ENCODE measurements around the gene NADK. TPM values are rescaled to one million over a fixed set of nuclear protein-coding genes. Genes with fewer than 3 reads are reported as not detected.
A peak's percentile ranks its signal among the peaks of the same experiment; 100 is the strongest.

NADK gene
- total RNA-seq, 1 experiment from 2014 or later, result 124 TPM

DNA sequence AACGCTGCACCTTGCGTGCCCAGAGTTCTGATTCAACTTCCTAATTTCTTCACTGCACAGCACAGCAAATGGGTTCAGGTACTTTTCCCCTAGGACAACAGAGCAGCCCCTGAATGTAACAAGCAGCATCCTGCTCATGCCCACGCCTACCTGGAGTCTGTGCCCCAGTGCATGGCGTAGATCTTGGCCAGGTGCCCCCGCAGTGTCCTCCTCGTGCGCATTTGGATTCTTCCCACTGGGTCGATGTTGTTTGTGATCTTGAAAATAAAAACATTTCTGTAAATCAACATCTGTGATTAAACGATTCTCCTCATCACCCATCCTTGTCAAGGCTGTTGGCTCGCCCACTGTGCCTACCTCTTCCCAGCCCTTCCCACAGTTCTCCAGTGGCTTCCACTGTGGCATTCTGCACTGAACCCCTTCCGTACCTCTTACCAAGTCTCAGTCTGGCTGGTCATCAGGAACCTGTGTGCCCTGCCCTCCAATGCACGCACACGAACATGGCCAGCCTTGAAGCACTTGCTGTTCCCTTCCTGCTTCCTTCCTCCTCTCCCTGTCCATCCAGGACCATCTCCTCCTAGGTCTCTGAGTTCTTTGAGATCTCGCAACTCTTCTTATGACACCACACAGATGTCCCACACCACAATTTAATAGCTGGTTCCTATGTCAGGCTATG, 37.5 kb upstream of the NADK start:
- ChIA-PET CTCF (no interaction called here), POLR2A (no interaction called here)
- Mint-ChIP-seq H3K27me3 (ENCODE audit: low read depth) (no peaks in the 10 kb centered on the region), H3K36me3 (peaks cover 53% of the 10 kb centered on the region), H3K27ac (peak overlapping the region; percentile 13; the same call in 1 of the 2 replicates), H3K4me3 (no peak overlapping the region), H3K9me3 (no peaks in the 10 kb centered on the region), H3K4me1 (no peaks in the 10 kb centered on the region)
- TF ChIP-seq ZNF416 (CRISPR knock-in tag; IDR thresholded peaks at IDR 0.05) (no peak), MYBL2 (CRISPR knock-in tag; IDR thresholded peaks at IDR 0.05) (no peak), TEAD1 (CRISPR knock-in tag; IDR thresholded peaks at IDR 0.05) (no peak), JUN (CRISPR knock-in tag; IDR thresholded peaks at IDR 0.05) (no peak), ZNF423 (CRISPR knock-in tag; IDR thresholded peaks at IDR 0.05) (no peak), CREB1 (CRISPR knock-in tag; IDR thresholded peaks at IDR 0.05) (no peak), CREM (CRISPR knock-in tag; IDR thresholded peaks at IDR 0.05) (no peak), SMAD4 (CRISPR knock-in tag; IDR thresholded peaks at IDR 0.05) (no peak), HMGA2 (CRISPR knock-in tag; IDR thresholded peaks at IDR 0.05) (no peak), MXD4 (CRISPR knock-in tag; IDR thresholded peaks at IDR 0.05; ENCODE audit: borderline replicate concordance) (no peak)
- TF ChIP-seq, protein P1, sequence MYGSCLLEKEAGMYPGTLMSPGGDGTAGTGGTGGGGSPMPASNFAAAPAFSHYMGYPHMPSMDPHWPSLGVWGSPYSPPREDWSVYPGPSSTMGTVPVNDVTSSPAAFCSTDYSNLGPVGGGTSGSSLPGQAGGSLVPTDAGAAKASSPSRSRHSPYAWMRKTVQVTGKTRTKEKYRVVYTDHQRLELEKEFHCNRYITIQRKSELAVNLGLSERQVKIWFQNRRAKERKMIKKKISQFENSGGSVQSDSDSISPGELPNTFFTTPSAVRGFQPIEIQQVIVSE (CRISPR knock-in tag; IDR thresholded peaks at IDR 0.05; ENCODE audit: borderline replicate concordance), result no peak
- TF ChIP-seq, protein P2, sequence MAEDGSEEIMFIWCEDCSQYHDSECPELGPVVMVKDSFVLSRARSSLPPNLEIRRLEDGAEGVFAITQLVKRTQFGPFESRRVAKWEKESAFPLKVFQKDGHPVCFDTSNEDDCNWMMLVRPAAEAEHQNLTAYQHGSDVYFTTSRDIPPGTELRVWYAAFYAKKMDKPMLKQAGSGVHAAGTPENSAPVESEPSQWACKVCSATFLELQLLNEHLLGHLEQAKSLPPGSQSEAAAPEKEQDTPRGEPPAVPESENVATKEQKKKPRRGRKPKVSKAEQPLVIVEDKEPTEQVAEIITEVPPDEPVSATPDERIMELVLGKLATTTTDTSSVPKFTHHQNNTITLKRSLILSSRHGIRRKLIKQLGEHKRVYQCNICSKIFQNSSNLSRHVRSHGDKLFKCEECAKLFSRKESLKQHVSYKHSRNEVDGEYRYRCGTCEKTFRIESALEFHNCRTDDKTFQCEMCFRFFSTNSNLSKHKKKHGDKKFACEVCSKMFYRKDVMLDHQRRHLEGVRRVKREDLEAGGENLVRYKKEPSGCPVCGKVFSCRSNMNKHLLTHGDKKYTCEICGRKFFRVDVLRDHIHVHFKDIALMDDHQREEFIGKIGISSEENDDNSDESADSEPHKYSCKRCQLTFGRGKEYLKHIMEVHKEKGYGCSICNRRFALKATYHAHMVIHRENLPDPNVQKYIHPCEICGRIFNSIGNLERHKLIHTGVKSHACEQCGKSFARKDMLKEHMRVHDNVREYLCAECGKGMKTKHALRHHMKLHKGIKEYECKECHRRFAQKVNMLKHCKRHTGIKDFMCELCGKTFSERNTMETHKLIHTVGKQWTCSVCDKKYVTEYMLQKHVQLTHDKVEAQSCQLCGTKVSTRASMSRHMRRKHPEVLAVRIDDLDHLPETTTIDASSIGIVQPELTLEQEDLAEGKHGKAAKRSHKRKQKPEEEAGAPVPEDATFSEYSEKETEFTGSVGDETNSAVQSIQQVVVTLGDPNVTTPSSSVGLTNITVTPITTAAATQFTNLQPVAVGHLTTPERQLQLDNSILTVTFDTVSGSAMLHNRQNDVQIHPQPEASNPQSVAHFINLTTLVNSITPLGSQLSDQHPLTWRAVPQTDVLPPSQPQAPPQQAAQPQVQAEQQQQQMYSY (CRISPR knock-in tag; IDR thresholded peaks at IDR 0.05), result no peak
- TF ChIP-seq, protein P3, sequence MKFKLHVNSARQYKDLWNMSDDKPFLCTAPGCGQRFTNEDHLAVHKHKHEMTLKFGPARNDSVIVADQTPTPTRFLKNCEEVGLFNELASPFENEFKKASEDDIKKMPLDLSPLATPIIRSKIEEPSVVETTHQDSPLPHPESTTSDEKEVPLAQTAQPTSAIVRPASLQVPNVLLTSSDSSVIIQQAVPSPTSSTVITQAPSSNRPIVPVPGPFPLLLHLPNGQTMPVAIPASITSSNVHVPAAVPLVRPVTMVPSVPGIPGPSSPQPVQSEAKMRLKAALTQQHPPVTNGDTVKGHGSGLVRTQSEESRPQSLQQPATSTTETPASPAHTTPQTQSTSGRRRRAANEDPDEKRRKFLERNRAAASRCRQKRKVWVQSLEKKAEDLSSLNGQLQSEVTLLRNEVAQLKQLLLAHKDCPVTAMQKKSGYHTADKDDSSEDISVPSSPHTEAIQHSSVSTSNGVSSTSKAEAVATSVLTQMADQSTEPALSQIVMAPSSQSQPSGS (CRISPR knock-in tag; IDR thresholded peaks at IDR 0.05; ENCODE audit: borderline replicate concordance, low read depth), result no peak
- TF ChIP-seq, protein P4, sequence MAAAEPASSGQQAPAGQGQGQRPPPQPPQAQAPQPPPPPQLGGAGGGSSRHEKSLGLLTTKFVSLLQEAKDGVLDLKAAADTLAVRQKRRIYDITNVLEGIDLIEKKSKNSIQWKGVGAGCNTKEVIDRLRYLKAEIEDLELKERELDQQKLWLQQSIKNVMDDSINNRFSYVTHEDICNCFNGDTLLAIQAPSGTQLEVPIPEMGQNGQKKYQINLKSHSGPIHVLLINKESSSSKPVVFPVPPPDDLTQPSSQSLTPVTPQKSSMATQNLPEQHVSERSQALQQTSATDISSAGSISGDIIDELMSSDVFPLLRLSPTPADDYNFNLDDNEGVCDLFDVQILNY (CRISPR knock-in tag; IDR thresholded peaks at IDR 0.05), result no peak
- TF ChIP-seq, protein P5, sequence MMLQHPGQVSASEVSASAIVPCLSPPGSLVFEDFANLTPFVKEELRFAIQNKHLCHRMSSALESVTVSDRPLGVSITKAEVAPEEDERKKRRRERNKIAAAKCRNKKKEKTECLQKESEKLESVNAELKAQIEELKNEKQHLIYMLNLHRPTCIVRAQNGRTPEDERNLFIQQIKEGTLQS (CRISPR knock-in tag; conservative IDR thresholded peaks at IDR 0.05), result no peak
- TF ChIP-seq, protein P6, sequence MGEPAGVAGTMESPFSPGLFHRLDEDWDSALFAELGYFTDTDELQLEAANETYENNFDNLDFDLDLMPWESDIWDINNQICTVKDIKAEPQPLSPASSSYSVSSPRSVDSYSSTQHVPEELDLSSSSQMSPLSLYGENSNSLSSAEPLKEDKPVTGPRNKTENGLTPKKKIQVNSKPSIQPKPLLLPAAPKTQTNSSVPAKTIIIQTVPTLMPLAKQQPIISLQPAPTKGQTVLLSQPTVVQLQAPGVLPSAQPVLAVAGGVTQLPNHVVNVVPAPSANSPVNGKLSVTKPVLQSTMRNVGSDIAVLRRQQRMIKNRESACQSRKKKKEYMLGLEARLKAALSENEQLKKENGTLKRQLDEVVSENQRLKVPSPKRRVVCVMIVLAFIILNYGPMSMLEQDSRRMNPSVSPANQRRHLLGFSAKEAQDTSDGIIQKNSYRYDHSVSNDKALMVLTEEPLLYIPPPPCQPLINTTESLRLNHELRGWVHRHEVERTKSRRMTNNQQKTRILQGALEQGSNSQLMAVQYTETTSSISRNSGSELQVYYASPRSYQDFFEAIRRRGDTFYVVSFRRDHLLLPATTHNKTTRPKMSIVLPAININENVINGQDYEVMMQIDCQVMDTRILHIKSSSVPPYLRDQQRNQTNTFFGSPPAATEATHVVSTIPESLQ (CRISPR knock-in tag; IDR thresholded peaks at IDR 0.05), result no peak
- DNase-seq (ENCODE audit: low spot score), result no peak
- no peak for ATAC-seq

DNA sequence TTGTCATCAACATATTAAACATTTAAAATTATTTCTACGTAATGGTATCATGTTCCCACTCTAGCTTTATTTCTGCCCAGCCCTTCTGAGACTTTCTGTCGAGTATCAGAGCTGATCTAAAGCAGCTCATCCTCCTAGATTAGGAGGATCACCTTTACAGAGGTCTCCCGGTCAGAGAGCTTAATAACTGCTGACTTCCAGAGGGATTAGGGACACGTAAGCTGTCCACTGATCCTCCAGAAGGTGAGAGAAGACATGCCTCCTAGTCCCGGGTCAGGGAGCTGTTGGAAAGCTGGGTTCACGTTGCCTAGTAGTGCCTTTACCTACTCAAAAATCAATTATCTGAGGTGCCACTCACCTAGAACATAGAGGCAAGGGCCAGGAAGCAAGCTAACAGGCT, 31.2 kb upstream of the NADK start:
- ATAC-seq (no peak), DNase-seq (ENCODE audit: low spot score) (no peak)
- no peak for TF ChIP-seq ZNF219 (CRISPR knock-in tag; IDR thresholded peaks at IDR 0.05; ENCODE audit: borderline replicate concordance)
- TF ChIP-seq ZNF671 (CRISPR knock-in tag; IDR thresholded peaks at IDR 0.05), result no peak
- TF ChIP-seq, protein P7, sequence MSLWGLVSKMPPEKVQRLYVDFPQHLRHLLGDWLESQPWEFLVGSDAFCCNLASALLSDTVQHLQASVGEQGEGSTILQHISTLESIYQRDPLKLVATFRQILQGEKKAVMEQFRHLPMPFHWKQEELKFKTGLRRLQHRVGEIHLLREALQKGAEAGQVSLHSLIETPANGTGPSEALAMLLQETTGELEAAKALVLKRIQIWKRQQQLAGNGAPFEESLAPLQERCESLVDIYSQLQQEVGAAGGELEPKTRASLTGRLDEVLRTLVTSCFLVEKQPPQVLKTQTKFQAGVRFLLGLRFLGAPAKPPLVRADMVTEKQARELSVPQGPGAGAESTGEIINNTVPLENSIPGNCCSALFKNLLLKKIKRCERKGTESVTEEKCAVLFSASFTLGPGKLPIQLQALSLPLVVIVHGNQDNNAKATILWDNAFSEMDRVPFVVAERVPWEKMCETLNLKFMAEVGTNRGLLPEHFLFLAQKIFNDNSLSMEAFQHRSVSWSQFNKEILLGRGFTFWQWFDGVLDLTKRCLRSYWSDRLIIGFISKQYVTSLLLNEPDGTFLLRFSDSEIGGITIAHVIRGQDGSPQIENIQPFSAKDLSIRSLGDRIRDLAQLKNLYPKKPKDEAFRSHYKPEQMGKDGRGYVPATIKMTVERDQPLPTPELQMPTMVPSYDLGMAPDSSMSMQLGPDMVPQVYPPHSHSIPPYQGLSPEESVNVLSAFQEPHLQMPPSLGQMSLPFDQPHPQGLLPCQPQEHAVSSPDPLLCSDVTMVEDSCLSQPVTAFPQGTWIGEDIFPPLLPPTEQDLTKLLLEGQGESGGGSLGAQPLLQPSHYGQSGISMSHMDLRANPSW (CRISPR knock-in tag; conservative IDR thresholded peaks at IDR 0.05; ENCODE audit: low read depth), result no peak
- no peak for TF ChIP-seq CBFB (CRISPR knock-in tag; IDR thresholded peaks at IDR 0.05; ENCODE audit: low read depth)
- TF ChIP-seq NFYB (CRISPR knock-in tag; conservative IDR thresholded peaks at IDR 0.05; ENCODE audit: low read depth), result no peak
- Mint-ChIP-seq H3K4me1 (no peaks in the 10 kb centered on the region), H3K9me3 (no peaks in the 10 kb centered on the region), H3K36me3 (peaks cover 49% of the 10 kb centered on the region), H3K4me3 (no peak overlapping the region), H3K27ac (no peak overlapping the region; the same call in 1 of the 2 replicates), H3K27me3 (ENCODE audit: low read depth) (no peaks in the 10 kb centered on the region)
- CTCF ChIA-PET, result interaction anchor here (0.8 to 2.7 kb wide), 4 partner anchors 15 to 99 kb away, joined by 3 to 10 read pairs (median 4); no protein-coding TSS in a partner anchor
- POLR2A ChIA-PET, result interaction anchor here (0.6 kb wide), 1 partner anchor 14 kb away, joined by 7 read pairs; no protein-coding TSS in a partner anchor
